CD4-positive, alpha-beta memory T cell (primary cell): ENCODE data around the gene CYCS. TPM values are rescaled to one million over a fixed set of nuclear protein-coding genes. Genes with fewer than 3 reads are reported as not detected.

Experiments
- CTCF ChIA-PET: fragments of 350-600 bp; sonication (Branson Sonifier 250); formaldehyde crosslinking; loops from one replicate; lab custom pipeline; 2021; ENCODE audit warnings: inconsistent platforms; ENCODE audit not compliant: partially characterized antibody; lab: Charles Lee
- POLR2A ChIA-PET: fragments of 350-600 bp; sonication (Branson Sonifier 250); formaldehyde crosslinking; loops from one replicate; lab custom pipeline; 2021; ENCODE audit not compliant: partially characterized antibody; lab: Charles Lee
- DNase-seq, 5 donors: peaks; one replicate each; pipeline versions ENCODE4 v3.0.0 to v3.0.0-alpha.2; 2020 to 2022; ENCODE audit warnings: mixed read lengths in 1 of 5
- H3K27ac ChIP-seq: one replicate; pipeline ENCODE4 v1.7.0; 2013; ENCODE audit warnings: low read depth, low read length
- H3K27me3 ChIP-seq: 2 replicates; pipeline ENCODE4 v1.7.0; 2013; ENCODE audit warnings: mild to moderate bottlenecking, low read length, moderate library complexity; ENCODE audit not compliant: insufficient read depth
- H3K36me3 ChIP-seq: 2 replicates; pipeline ENCODE4 v1.7.0; 2013; ENCODE audit warnings: mild to moderate bottlenecking, low read length, moderate library complexity; ENCODE audit not compliant: insufficient read depth
- H3K4me1 ChIP-seq: 2 replicates; pipeline ENCODE4 v1.7.0; 2013; ENCODE audit warnings: mild to moderate bottlenecking, low read length, moderate library complexity; ENCODE audit not compliant: insufficient read depth
- H3K4me3 ChIP-seq, 2 donors: one replicate each; pipeline ENCODE4 v1.7.0; 2013; ENCODE audit warnings: low read length in 2 of 2, mild to moderate bottlenecking in 1 of 2
- H3K9me3 ChIP-seq, 2 donors: one replicate each; pipeline ENCODE4 v1.7.0; 2013; ENCODE audit warnings: low read length in 2 of 2, control low read depth in 1 of 2; ENCODE audit not compliant: control insufficient read depth in 1 of 2
- H3K27ac Mint-ChIP-seq, 7 donors: one replicate each; pipeline ENCODE4 v1.8.0; 2020 to 2021; ENCODE audit warnings: mixed read lengths in 7 of 7, mild to moderate bottlenecking in 6 of 7, inconsistent platforms in 3 of 7, moderate library complexity in 3 of 7
- H3K27me3 Mint-ChIP-seq, 2 donors: one replicate each; pipeline ENCODE4 v1.8.0; 2020 to 2021; ENCODE audit warnings: mixed read lengths in 2 of 2
- H3K36me3 Mint-ChIP-seq, 2 donors: one replicate each; pipeline ENCODE4 v1.8.0; 2020 to 2021; ENCODE audit warnings: mixed read lengths in 2 of 2, inconsistent platforms in 1 of 2, mild to moderate bottlenecking in 1 of 2
- H3K4me1 Mint-ChIP-seq, 4 donors: one replicate each; pipeline ENCODE4 v1.8.0; 2020 to 2021; ENCODE audit warnings: mixed read lengths in 4 of 4, mild to moderate bottlenecking in 1 of 4
- H3K4me3 Mint-ChIP-seq, 8 donors: one replicate each; pipeline ENCODE4 v1.8.0; 2020 to 2021; ENCODE audit warnings: mixed read lengths in 8 of 8, mild to moderate bottlenecking in 7 of 8, moderate library complexity in 6 of 8, inconsistent platforms in 3 of 8
- H3K9me3 Mint-ChIP-seq, 8 donors: one replicate each; pipeline ENCODE4 v1.8.0; 2020 to 2021; ENCODE audit warnings: mixed read lengths in 8 of 8, mild to moderate bottlenecking in 5 of 8, inconsistent platforms in 3 of 8, moderate library complexity in 1 of 8
- intact Hi-C: fragments of 100-400 bp; cut with micrococcal nuclease; formaldehyde crosslinking; loops from one replicate; pipeline ENCODE4 v1.15.1; 2023
- polyA plus RNA-seq, 2 donors: library from polyadenylated mRNA; unstranded; fragments of 300-500 nt; fragmentation: Illumina TruSeq; gene quantifications; one replicate each; pipeline ENCODE4 v1.2.3, GENCODE V29; 2021
- total RNA-seq, 2 experiments: library from RNA; stranded (reverse); gene quantifications; one replicate each; pipeline ENCODE4 v1.2.3, GENCODE V29; 2021

CYCS gene
- total and polyA plus RNA-seq, 4 experiments from 2014 or later = 46.9 to 157 (median 82.1) TPM

DNA sequence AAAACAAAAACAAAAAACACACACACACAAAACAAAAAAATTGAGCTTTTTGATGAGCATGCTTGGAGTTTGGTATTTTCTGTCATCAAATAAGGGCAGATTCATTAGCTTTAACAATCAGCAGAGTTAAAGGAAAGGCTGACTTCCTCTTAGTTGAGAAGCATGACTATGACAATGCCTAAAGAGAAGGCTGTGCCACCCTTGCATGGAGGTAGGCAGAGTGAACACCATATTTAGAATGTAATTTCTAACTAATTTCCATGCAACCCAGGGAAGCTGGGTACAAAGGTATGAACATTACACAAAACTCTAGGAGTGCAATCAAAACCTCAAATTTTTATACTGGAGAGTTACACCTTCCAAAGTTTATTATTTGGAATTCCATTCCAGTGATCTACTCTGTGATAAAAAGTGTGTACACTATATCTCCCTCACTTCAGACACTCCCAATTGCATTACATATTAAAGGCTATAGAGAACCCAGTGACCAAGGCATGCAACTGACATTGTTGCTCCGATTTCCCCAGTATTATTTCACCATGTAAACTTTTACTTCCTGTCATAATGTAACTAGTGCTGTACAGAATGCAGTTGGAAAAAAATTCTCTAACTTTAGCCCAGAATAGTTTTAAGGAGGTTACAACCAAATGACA is 9.4 kb upstream of the CYCS start:
- intact Hi-C loops = no loop called here
- CTCF ChIA-PET = no interaction called here
- Histone ChIP-seq H3K9me3 (no peaks in the 10 kb centered on the region), H3K4me3 (no peak overlapping the region), H3K36me3 (no peaks in the 10 kb centered on the region), H3K27ac (no peak overlapping the region), H3K4me1 (peaks cover 8% of the 10 kb centered on the region), H3K27me3 (no peaks in the 10 kb centered on the region)
- H3K9me3 Mint-ChIP-seq = no peaks in the 10 kb centered on the region
- peaks cover 7 to 8% of the 10 kb centered on the region in 2 donors for H3K36me3 Mint-ChIP-seq
- POLR2A ChIA-PET = no interaction called here
- peaks cover 8 to 16% (median 11%) of the 10 kb centered on the region in 4 donors for H3K4me1 Mint-ChIP-seq
- H3K27ac Mint-ChIP-seq = no peak overlapping the region
- no peaks in the 10 kb centered on the region for H3K27me3 Mint-ChIP-seq
- no peak overlapping the region for H3K4me3 Mint-ChIP-seq
- DNase-seq = no peak

DNA sequence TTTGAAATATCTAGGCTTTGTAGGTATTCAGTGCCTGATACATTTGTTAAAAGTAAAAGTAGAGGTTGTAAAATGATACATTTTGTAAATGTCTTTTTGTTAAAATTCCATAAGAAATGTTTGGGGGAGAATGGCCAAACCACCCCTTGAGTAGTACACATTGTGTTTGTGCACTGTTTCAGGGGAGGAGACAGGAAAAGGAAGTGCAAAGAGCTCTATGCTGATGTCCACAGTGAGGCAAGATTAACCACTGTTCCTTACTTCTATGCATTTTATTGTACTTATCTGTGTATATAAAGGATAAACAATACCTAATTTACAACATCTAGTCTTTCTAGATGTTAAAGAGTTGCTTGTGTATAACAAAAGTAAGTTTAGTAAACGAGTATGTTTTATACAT is 7.4 kb upstream of the CYCS start:
- H3K27ac ChIP-seq = no peak overlapping the region
- Mint-ChIP-seq H3K4me3 (peak overlapping the region in 1 of 8 donors; percentile 21), H3K27ac (peak overlapping the region in 2 of 7 donors; percentile 9 to 43), H3K9me3 (no peaks in the 10 kb centered on the region), H3K36me3 (peaks cover 7 to 8% of the 10 kb centered on the region in 2 donors), H3K27me3 (no peaks in the 10 kb centered on the region), H3K4me1 (peaks cover 8 to 16% (median 11%) of the 10 kb centered on the region in 4 donors)
- no peaks in the 10 kb centered on the region for H3K27me3 ChIP-seq
- no peaks in the 10 kb centered on the region for H3K9me3 ChIP-seq
- no peaks in the 10 kb centered on the region for H3K36me3 ChIP-seq
- intact Hi-C loops = no loop called here
- ChIA-PET POLR2A (no interaction called here), CTCF (interaction anchor here (1.0 to 2.8 kb wide), 3 partner anchors 28 to 38 kb away, joined by 3 to 11 read pairs (median 8); no protein-coding TSS in a partner anchor)
- H3K4me3 ChIP-seq = no peak overlapping the region
- no peak for DNase-seq
- peaks cover 8% of the 10 kb centered on the region for H3K4me1 ChIP-seq

DNA sequence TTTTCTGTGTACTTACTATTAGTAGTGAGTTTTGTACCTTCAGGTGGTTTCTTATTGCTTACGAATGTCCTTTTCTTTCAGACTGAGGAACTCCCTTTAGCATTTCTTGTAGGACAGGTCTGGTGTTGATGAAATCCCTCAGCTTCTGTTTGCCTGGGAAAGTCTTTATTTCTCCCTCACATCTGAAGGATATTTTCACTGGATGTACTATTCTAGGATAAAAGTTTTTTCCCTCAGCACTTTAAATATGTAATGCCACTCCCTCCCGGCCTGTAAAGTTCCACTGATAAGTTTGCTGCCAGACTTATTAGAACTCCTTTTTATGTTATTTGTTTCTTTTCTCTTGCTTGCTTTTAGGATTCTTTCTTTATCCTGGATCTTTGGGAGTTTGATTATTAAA is 1.7 kb upstream of the CYCS start:
- intact Hi-C loops = loop anchor here (10.0 kb wide), 3 partner anchors 552 to 1592 kb away; partner anchors contain the start of genes FAM221A, PALS2 and TRA2A

DNA sequence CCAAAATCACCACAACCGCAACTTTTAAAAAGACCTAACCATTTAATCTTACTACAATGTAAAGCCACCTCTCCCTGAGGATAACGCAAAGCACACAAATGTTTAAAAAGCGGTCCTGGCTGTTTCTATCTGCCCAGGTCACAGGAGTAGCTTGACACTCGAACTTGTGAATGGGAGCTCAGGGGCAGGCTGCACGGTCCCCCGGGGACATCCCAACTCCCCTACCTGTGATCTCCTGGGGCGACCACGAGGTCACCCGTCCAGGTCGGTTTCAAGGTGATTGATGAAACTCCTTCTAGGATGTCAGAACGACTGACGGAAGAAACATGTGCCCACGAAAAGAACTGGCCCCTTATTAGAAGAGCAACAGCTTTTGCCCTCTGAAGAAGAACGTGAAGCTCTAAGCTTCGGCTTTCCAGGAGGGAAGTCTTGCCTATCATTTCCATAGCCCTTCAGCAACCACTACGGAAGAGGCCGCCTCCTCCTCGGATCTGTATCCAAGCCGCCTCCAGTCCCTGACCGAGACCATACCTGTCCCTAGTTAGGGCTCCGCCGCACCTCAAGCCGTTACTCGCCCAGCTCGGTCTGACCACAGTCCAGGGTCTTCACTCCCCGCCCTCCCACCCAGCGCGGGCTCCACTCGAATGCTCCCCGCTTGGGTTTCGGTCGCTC is 459 bp downstream of the CYCS start:
- Mint-ChIP-seq H3K4me1 (peaks cover 14 to 26% (median 15%) of the 10 kb centered on the region in 4 donors), H3K9me3 (peaks cover 0 to 8% (median 0%) of the 10 kb centered on the region in 8 donors), H3K27me3 (no peaks in the 10 kb centered on the region), H3K4me3 (peak overlapping the region; percentile 97 to 100 (median 100)), H3K27ac (peak overlapping the region; percentile 96 to 100 (median 100)), H3K36me3 (peaks cover 18 to 44% of the 10 kb centered on the region in 2 donors)
- intact Hi-C loops = loop anchor here (1.0 to 10.0 kb wide), 9 partner anchors 26 to 1944 kb away; partner anchors contain the start of genes FAM221A, MALSU1, OSBPL3 and PALS2
- Histone ChIP-seq H3K27ac (peak overlapping the region; percentile 97), H3K27me3 (no peaks in the 10 kb centered on the region), H3K36me3 (peaks cover 14% of the 10 kb centered on the region), H3K9me3 (no peaks in the 10 kb centered on the region), H3K4me3 (peak overlapping the region; percentile 40 to 72), H3K4me1 (peaks cover 9% of the 10 kb centered on the region)
- POLR2A ChIA-PET = interaction anchor here (1.1 to 2.8 kb wide), 14 partner anchors 8 to 1527 kb away, joined by 3 to 26 read pairs (median 6); partner anchors contain the start of genes CBX3, CCDC126, OSBPL3 and PALS2
- peak in 1 of 5 donors; percentile 27 for DNase-seq
- CTCF ChIA-PET = interaction anchor here (1.4 to 3.2 kb wide), 7 partner anchors 26 to 304 kb away, joined by 3 to 18 read pairs (median 8); a partner anchor contains a TSS

More for the DNA sequence above, 1.7 kb upstream of the CYCS start:
- ChIA-PET POLR2A (interaction anchor here (1.7 to 2.8 kb wide), 4 partner anchors 53 to 554 kb away, joined by 9 to 26 read pairs (median 16); partner anchors contain the start of genes OSBPL3 and PALS2), CTCF (interaction anchor here (0.7 to 2.3 kb wide), 4 partner anchors 16 to 306 kb away, joined by 3 to 9 read pairs (median 4); a partner anchor contains a TSS)
- H3K4me1 ChIP-seq = peaks cover 9% of the 10 kb centered on the region
- peaks cover 15 to 31% of the 10 kb centered on the region in 2 donors for H3K36me3 Mint-ChIP-seq
- peaks cover 0 to 8% (median 0%) of the 10 kb centered on the region in 8 donors for H3K9me3 Mint-ChIP-seq
- H3K27me3 ChIP-seq = no peaks in the 10 kb centered on the region
- H3K27me3 Mint-ChIP-seq = no peaks in the 10 kb centered on the region
- H3K4me1 Mint-ChIP-seq = peaks cover 15 to 30% (median 17%) of the 10 kb centered on the region in 4 donors
- H3K4me3 Mint-ChIP-seq = peak overlapping the region in 3 of 8 donors; percentile 29 to 47 (median 30)
- H3K27ac Mint-ChIP-seq = peak overlapping the region in 6 of 7 donors; percentile 6 to 100 (median 64)
- no peak overlapping the region for H3K4me3 ChIP-seq
- H3K36me3 ChIP-seq = peaks cover 8% of the 10 kb centered on the region
- H3K27ac ChIP-seq = no peak overlapping the region
- no peak for DNase-seq
- H3K9me3 ChIP-seq = no peaks in the 10 kb centered on the region

DNA sequence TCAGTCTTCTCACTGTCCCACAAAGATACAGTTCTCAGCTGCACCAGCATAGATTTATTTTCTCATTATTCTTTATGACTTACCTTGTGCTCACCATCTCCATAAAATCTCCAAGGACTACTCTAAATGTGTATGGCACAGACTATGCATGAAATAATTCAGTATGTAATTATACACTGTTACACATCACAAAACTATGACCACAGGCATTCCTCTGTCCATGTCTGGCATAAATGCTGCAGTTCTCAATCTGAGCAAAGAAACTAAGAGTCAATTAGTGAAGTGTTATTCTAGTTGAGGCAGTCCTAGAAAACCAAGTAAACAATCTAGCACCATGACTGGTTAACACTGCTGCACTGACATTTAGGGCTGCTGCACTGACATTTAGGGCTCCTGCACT is 2.7 kb downstream of the CYCS start:
- peaks cover 0 to 8% (median 0%) of the 10 kb centered on the region in 8 donors for H3K9me3 Mint-ChIP-seq

DNA sequence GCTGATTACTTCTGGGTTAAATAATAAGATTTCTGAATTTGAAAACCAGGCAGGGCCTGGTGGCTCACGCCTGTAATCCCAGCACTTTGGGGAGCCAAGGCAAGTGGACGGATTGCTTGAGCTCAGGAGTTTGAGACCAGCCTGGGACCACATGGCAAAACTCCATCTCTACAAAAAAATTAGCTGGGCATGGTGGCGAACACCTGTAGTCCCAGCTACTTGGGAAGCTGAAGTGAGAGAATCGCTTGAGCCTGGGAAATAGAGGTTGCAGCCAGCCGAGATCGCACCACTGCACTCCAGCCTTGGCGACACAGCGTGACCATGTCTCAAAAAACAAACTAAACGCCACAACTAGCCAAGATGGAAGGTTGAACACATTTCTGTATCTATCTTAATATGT is 3.5 kb downstream of the CYCS start:
- peaks cover 18 to 50% of the 10 kb centered on the region in 2 donors for H3K36me3 Mint-ChIP-seq

More for the DNA sequence above, 2.7 kb downstream of the CYCS start:
- H3K9me3 ChIP-seq = no peaks in the 10 kb centered on the region
- ChIA-PET CTCF (no interaction called here), POLR2A (no interaction called here)
- no peak for DNase-seq
- intact Hi-C loops = loop anchor here (10.0 kb wide), 3 partner anchors 548 to 1588 kb away; partner anchors contain the start of genes FAM221A, PALS2 and TRA2A
- Mint-ChIP-seq H3K27ac (peak overlapping the region in 2 of 7 donors; percentile 71 to 73), H3K4me1 (peaks cover 19 to 33% (median 21%) of the 10 kb centered on the region in 4 donors), H3K4me3 (peak overlapping the region in 1 of 8 donors; percentile 0), H3K36me3 (peaks cover 18 to 50% of the 10 kb centered on the region in 2 donors), H3K27me3 (no peaks in the 10 kb centered on the region)
- H3K27me3 ChIP-seq = no peaks in the 10 kb centered on the region
- no peak overlapping the region for H3K27ac ChIP-seq
- H3K36me3 ChIP-seq = peaks cover 14% of the 10 kb centered on the region
- peaks cover 14% of the 10 kb centered on the region for H3K4me1 ChIP-seq
- no peak overlapping the region for H3K4me3 ChIP-seq

More for the DNA sequence above, 3.5 kb downstream of the CYCS start:
- Mint-ChIP-seq H3K4me1 (peaks cover 24 to 41% (median 29%) of the 10 kb centered on the region in 4 donors), H3K9me3 (peaks cover 0 to 8% (median 0%) of the 10 kb centered on the region in 8 donors), H3K27me3 (no peaks in the 10 kb centered on the region), H3K4me3 (no peak overlapping the region), H3K27ac (peak overlapping the region in 1 of 7 donors; percentile 43)
- intact Hi-C loops = loop anchor here (10.0 kb wide), 3 partner anchors 547 to 1587 kb away; partner anchors contain the start of genes FAM221A, PALS2 and TRA2A
- peaks cover 14% of the 10 kb centered on the region for H3K4me1 ChIP-seq
- CTCF ChIA-PET = no interaction called here
- no peaks in the 10 kb centered on the region for H3K9me3 ChIP-seq
- POLR2A ChIA-PET = no interaction called here
- no peaks in the 10 kb centered on the region for H3K27me3 ChIP-seq
- H3K4me3 ChIP-seq = no peak overlapping the region
- peaks cover 14% of the 10 kb centered on the region for H3K36me3 ChIP-seq
- no peak for DNase-seq
- no peak overlapping the region for H3K27ac ChIP-seq
